SK-N-SH treated with all-trans-retinoic acid at 6 μM for 48 hours (cell line): ENCODE results near the gene OR52A1.
"Not testable (repeated sequence)": the region's sequence is repeated elsewhere in the genome, so short reads cannot be mapped to it uniquely, and the experiment has no call there.

Experiments used
- BACH2 ChIP-seq: fragments of 250-450 bp; sonication (Bioruptor Pico); IDR thresholded peaks from 2 replicates; pipeline ENCODE4 v1.9.0; 2021; ENCODE audit warnings: mild to moderate bottlenecking, borderline replicate concordance
- CREB5 ChIP-seq: fragments of 250-450 bp; sonication (Bioruptor Pico); IDR thresholded peaks from 2 replicates; pipeline ENCODE4 v1.5.1; 2020; ENCODE audit warnings: low read depth, mild to moderate bottlenecking, moderate library complexity
- CSDC2 ChIP-seq: fragments of 250-450 bp; sonication (Bioruptor Pico); IDR thresholded peaks from 2 replicates; pipeline ENCODE4 v1.5.0; 2020; ENCODE audit warnings: mild to moderate bottlenecking, moderate library complexity
- PATZ1 ChIP-seq: fragments of 250-450 bp; sonication (Bioruptor Pico); IDR thresholded peaks from 2 replicates; pipeline ENCODE4 v1.8.0; 2020; ENCODE audit warnings: mild to moderate bottlenecking, moderate library complexity, borderline replicate concordance
- RARB ChIP-seq: fragments of 250-450 bp; sonication (Bioruptor Pico); IDR thresholded peaks from 2 replicates; pipeline ENCODE4 v1.8.0; 2021; ENCODE audit warnings: mild to moderate bottlenecking, moderate library complexity
- SNAI2 ChIP-seq: fragments of 250-450 bp; sonication (Bioruptor Pico); IDR thresholded peaks from 2 replicates; pipeline ENCODE4 v1.5.0; 2020; ENCODE audit warnings: mild to moderate bottlenecking, moderate library complexity
- TCF4 ChIP-seq: fragments of 250-450 bp; sonication (Bioruptor Pico); IDR thresholded peaks from 2 replicates; pipeline ENCODE4 v1.8.0; 2021; ENCODE audit warnings: mild to moderate bottlenecking, moderate library complexity, borderline replicate concordance
- ZC3H10 ChIP-seq: fragments of 250-450 bp; sonication (Bioruptor Pico); IDR thresholded peaks from 2 replicates; pipeline ENCODE4 v1.5.1; 2021; ENCODE audit warnings: mild to moderate bottlenecking, moderate library complexity
- ZFP3 ChIP-seq: fragments of 250-450 bp; sonication (Bioruptor Pico); IDR thresholded peaks from 2 replicates; pipeline ENCODE4 v1.5.0; 2020; ENCODE audit warnings: mild to moderate bottlenecking, moderate library complexity
- ZNF8 ChIP-seq: fragments of 450-650 bp; formaldehyde crosslinking; IDR thresholded peaks from 2 replicates; pipeline ENCODE4 v1.5.0; 2020; ENCODE audit warnings: mild to moderate bottlenecking, moderate library complexity

GRCh38 chr11:5160217-5160616 is 5.7 kb upstream of the OR52A1 start:
- not testable (repeated sequence) for TF ChIP-seq ZC3H10 (CRISPR knock-in tag); BACH2 (CRISPR knock-in tag); ZNF8 (CRISPR knock-in tag); CREB5 (CRISPR knock-in tag); SNAI2 (CRISPR knock-in tag); RARB; ZFP3 (CRISPR knock-in tag); PATZ1 (CRISPR knock-in tag); TCF4 (CRISPR knock-in tag); CSDC2 (CRISPR knock-in tag)
